SK-N-SH (cell line): ENCODE data around the gene TUBGCP5. TPM values are rescaled to one million over a fixed set of nuclear protein-coding genes. Genes with fewer than 3 reads are reported as not detected.

Experiments used
- CTCF ChIA-PET: fragments of 300-600, 350-600 bp; formaldehyde crosslinking; extraction: SDS; loops from one replicate; lab custom pipeline; 2021; lab: Yijun Ruan, JAX
- POLR2A ChIA-PET: fragments of 350-600 bp; sonication (Branson Sonifier 250); formaldehyde crosslinking; extraction: SDS; loops from one replicate; lab custom pipeline; 2020; ENCODE audit warnings: antibody characterized with exemption, inconsistent platforms; lab: Yijun Ruan, JAX
- DNase-seq: peaks from one replicate; pipeline ENCODE4 v3.0.0; 2012
- H2AFZ ChIP-seq: fragments of 200-600 bp; sonication (generic); 2 replicates; pipeline ENCODE4 v1.8.1; 2016; ENCODE audit warnings: antibody characterized with exemption, mild to moderate bottlenecking, low read depth
- H3F3A ChIP-seq: fragments of 200-600 bp; sonication (generic); replicated peaks from 2 replicates; pipeline ENCODE3; 2016; ENCODE audit warnings: antibody characterized with exemption, mild to moderate bottlenecking; ENCODE audit not compliant: insufficient read depth
- H3K27ac ChIP-seq, 2 experiments: fragments of 200-500 bp in 1 of 2; fragments of 200-600 bp in 1 of 2; sonication (Bioruptor generic) in 1 of 2; sonication (generic), shearing (Covaris generic) in 1 of 2; 2 replicates each; pipeline versions ENCODE4 v1.5.1 to v1.6.1; 2014 to 2016; ENCODE audit warnings: low read depth in 2 of 2, inconsistent platforms in 1 of 2, low read length in 1 of 2, mild to moderate bottlenecking in 1 of 2, mixed read lengths in 1 of 2
- H3K27me3 ChIP-seq: fragments of 200-600 bp; sonication (generic), shearing (Covaris generic); 2 replicates; pipeline ENCODE4 v1.6.1; 2016; ENCODE audit warnings: mixed run types; ENCODE audit not compliant: insufficient read depth
- H3K36me3 ChIP-seq, 2 experiments: fragments of 200-500 bp in 1 of 2; fragments of 200-600 bp in 1 of 2; sonication (Bioruptor generic) in 1 of 2; sonication (generic) in 1 of 2; replicated peaks in 1 of 2; 2 replicates each; pipeline versions ENCODE3 to v1.5.1; 2014 to 2016; ENCODE audit warnings: low read length in 1 of 2, mild to moderate bottlenecking in 1 of 2; ENCODE audit not compliant: insufficient read depth in 2 of 2, control insufficient read depth in 1 of 2
- H3K4me1 ChIP-seq, 2 experiments: fragments of 200-500 bp in 1 of 2; fragments of 200-600 bp in 1 of 2; sonication (Bioruptor generic) in 1 of 2; sonication (generic), shearing (Covaris generic) in 1 of 2; 2 replicates each; pipeline versions ENCODE4 v1.5.1 to v1.6.1; 2014 to 2016; ENCODE audit warnings: low read depth in 1 of 2, low read length in 1 of 2, mixed run types in 1 of 2; ENCODE audit not compliant: insufficient read depth in 2 of 2, control insufficient read depth in 1 of 2
- H3K4me2 ChIP-seq: fragments of 200-600 bp; sonication (generic), shearing (Covaris generic); 2 replicates; pipeline ENCODE4 v1.6.1; 2017; ENCODE audit warnings: mixed run types
- H3K4me3 ChIP-seq, 2 experiments: fragments of 200-500 bp in 1 of 2; fragments of 200-600 bp in 1 of 2; sonication (Bioruptor generic) in 1 of 2; sonication (generic), shearing (Covaris generic) in 1 of 2; 2 replicates each; pipeline versions ENCODE4 v1.5.1 to v1.8.1; 2014 to 2016; ENCODE audit warnings: low read depth in 2 of 2, inconsistent platforms in 1 of 2, low read length in 1 of 2, mild to moderate bottlenecking in 1 of 2, mixed read lengths in 1 of 2, moderate library complexity in 1 of 2
- H3K79me2 ChIP-seq: fragments of 200-600 bp; sonication (generic); 2 replicates; pipeline ENCODE4 v1.8.1; 2017; ENCODE audit warnings: mild to moderate bottlenecking; ENCODE audit not compliant: insufficient read depth
- H3K9ac ChIP-seq: fragments of 200-600 bp; sonication (generic); 2 replicates; pipeline ENCODE4 v1.6.1; 2017; ENCODE audit warnings: mixed run types
- H3K9me2 ChIP-seq: fragments of 200-600 bp; sonication (generic); 2 replicates; pipeline ENCODE4 v1.6.1; 2017; ENCODE audit warnings: mixed run types
- H3K9me3 ChIP-seq: fragments of 200-600 bp; sonication (generic); 2 replicates; pipeline ENCODE4 v1.6.1; 2017; ENCODE audit warnings: mixed run types, mild to moderate bottlenecking, moderate library complexity
- H4K20me1 ChIP-seq: fragments of 200-600 bp; sonication (generic); 2 replicates; pipeline ENCODE4 v1.6.1; 2017; ENCODE audit warnings: mild to moderate bottlenecking, mixed run types; ENCODE audit not compliant: insufficient read depth
- CTCF ChIP-seq: fragments of 200-600 bp; sonication (generic); IDR thresholded peaks from 2 replicates; pipeline ENCODE4 v1.6.1; 2017; ENCODE audit warnings: antibody characterized with exemption, mild to moderate bottlenecking, moderate library complexity
- ELF1 ChIP-seq: IDR thresholded peaks from 2 replicates; pipeline ENCODE4 v1.4.0; 2012
- EZH2phosphoT487 ChIP-seq: fragments of 200-600 bp; sonication (generic); IDR thresholded peaks from 2 replicates; pipeline ENCODE4 v1.6.1; 2017; ENCODE audit warnings: low read depth, mixed run types, mild to moderate bottlenecking, antibody characterized with exemption, moderate library complexity, borderline replicate concordance
- FOXM1 ChIP-seq: IDR thresholded peaks from 2 replicates; pipeline ENCODE4 v1.4.0; 2012; ENCODE audit warnings: low read depth, mild to moderate bottlenecking
- GATA2 ChIP-seq: sonication (generic); formaldehyde crosslinking; IDR thresholded peaks from 2 replicates; pipeline ENCODE4 v1.5.0; 2020; ENCODE audit warnings: mild to moderate bottlenecking, missing genetic modification reagents
- JUND ChIP-seq: IDR thresholded peaks from 2 replicates; pipeline ENCODE4 v1.4.0; 2012
- MAX ChIP-seq: IDR thresholded peaks from 2 replicates; pipeline ENCODE4 v1.4.0; 2012; ENCODE audit warnings: low read depth
- MEF2A ChIP-seq: IDR thresholded peaks from 2 replicates; pipeline ENCODE4 v1.4.0; 2012; ENCODE audit warnings: low read depth, borderline replicate concordance
- MXI1 ChIP-seq: IDR thresholded peaks from 2 replicates; pipeline ENCODE4 v1.6.1; 2012; ENCODE audit warnings: mild to moderate bottlenecking, low read depth, low read length, improper control_type of control experiment
- NFIC ChIP-seq: IDR thresholded peaks from 2 replicates; pipeline ENCODE4 v1.4.0; 2012; ENCODE audit warnings: borderline replicate concordance
- POLR2AphosphoS5 ChIP-seq: IDR thresholded peaks from 2 replicates; pipeline ENCODE4 v1.6.1; 2012; ENCODE audit warnings: low read depth, low read length
- REST ChIP-seq: IDR thresholded peaks from 2 replicates; pipeline ENCODE4 v1.6.1; 2012; ENCODE audit warnings: mild to moderate bottlenecking, low read depth, low read length, moderate library complexity
- RFX5 ChIP-seq: IDR thresholded peaks from 2 replicates; pipeline ENCODE4 v1.6.1; 2012; ENCODE audit warnings: mild to moderate bottlenecking, improper control_type of control experiment, low read length
- TAF1 ChIP-seq: IDR thresholded peaks from 2 replicates; pipeline ENCODE4 v1.6.1; 2012; ENCODE audit warnings: low read depth, mild to moderate bottlenecking, low read length, moderate library complexity, borderline replicate concordance
- USF1 ChIP-seq: IDR thresholded peaks from 2 replicates; pipeline ENCODE4 v1.4.0; 2012; ENCODE audit warnings: low read depth, borderline replicate concordance
- USF2 ChIP-seq: fragments of 150-350 bp; IDR thresholded peaks from 2 replicates; pipeline ENCODE4 v1.6.1; 2017; ENCODE audit warnings: antibody characterized with exemption, low read length, low read depth, borderline replicate concordance
- YY1 ChIP-seq: IDR thresholded peaks from 2 replicates; pipeline ENCODE4 v1.4.0; 2012; ENCODE audit warnings: low read depth, mild to moderate bottlenecking
- WGBS: methylation state at CpG from one replicate; pipeline ENCODE4 v1.1.6; 2017; ENCODE audit warnings: low lambda C conversion rate; 5-methylcytosine and 5-hydroxymethylcytosine counted together
- polyA plus RNA-seq, 3 experiments: library from polyadenylated mRNA; depleted of rRNA; stranded (reverse); fragments of >200 nt; gene quantifications; 2 replicates each; pipeline ENCODE4 v1.2.3, GENCODE V29; 2012

The TUBGCP5 gene
- polyA plus RNA-seq, 1 of the 3 experiments (the other 2 are of a cell fraction): 8.7 TPM

GRCh38 chr15:23081271-23081670 is 41.9 kb upstream of the TUBGCP5 start:
- no peak for DNase-seq
- no peak for TF ChIP-seq USF2
- TF ChIP-seq ELF1: no peak
- TF ChIP-seq RFX5: no peak
- no peak for TF ChIP-seq JUND
- no peak for TF ChIP-seq REST
- no peak for TF ChIP-seq POLR2AphosphoS5
- no peak for TF ChIP-seq NFIC
- no peak for TF ChIP-seq YY1
- TF ChIP-seq MAX: no peak
- no peak for TF ChIP-seq GATA2
- TF ChIP-seq MEF2A: no peak
- TF ChIP-seq MXI1: no peak
- no peak for TF ChIP-seq FOXM1
- TF ChIP-seq USF1: no peak
- TF ChIP-seq TAF1: no peak
- TF ChIP-seq EZH2phosphoT487: no peak
- TF ChIP-seq CTCF: no peak
- Histone ChIP-seq H3K9me3 (no peaks in the 10 kb centered on the region), H2AFZ (no peak overlapping the region), H3K27me3 (peaks cover 30% of the 10 kb centered on the region; the same call in 1 of the 2 replicates), H3K9ac (no peak overlapping the region), H3K4me1 (no peaks in the 10 kb centered on the region), H3K36me3 (no peaks in the 10 kb centered on the region), H3K9me2 (no peaks in the 10 kb centered on the region), H3K4me3 (no peak overlapping the region), H4K20me1 (no peaks in the 10 kb centered on the region), H3K4me2 (no peak overlapping the region), H3K27ac (no peak overlapping the region), H3K79me2 (no peaks in the 10 kb centered on the region), H3F3A (no peaks in the 10 kb centered on the region)
- ChIA-PET CTCF (no interaction called here), POLR2A (no interaction called here)
- 5% methylated on average over 3 of the region's 3 CpGs for WGBS
